NB4 (cell line): ENCODE measurements around the gene IL1RL2.

Experiments used
- DNase-seq: peaks from one replicate; pipeline ENCODE4 v3.0.0; 2010; ENCODE audit warnings: low read depth
- H3K4me3 ChIP-seq: one replicate; pipeline ENCODE4 v1.5.1; 2011; ENCODE audit warnings: mild to moderate bottlenecking, low read depth, low read length, moderate library complexity
- CTCF ChIP-seq: IDR thresholded peaks from one replicate; pipeline ENCODE4 v1.5.1; 2012; ENCODE audit warnings: low read depth, low read length
- MAX ChIP-seq: IDR thresholded peaks from 2 replicates; pipeline ENCODE4 v1.6.1; 2011; ENCODE audit warnings: low read depth, low read length
- MYC ChIP-seq: IDR thresholded peaks from 2 replicates; pipeline ENCODE4 v1.6.1; 2011; ENCODE audit warnings: low read depth, low read length
- POLR2A ChIP-seq: IDR thresholded peaks from 2 replicates; pipeline ENCODE4 v1.6.1; 2011; ENCODE audit warnings: mild to moderate bottlenecking; ENCODE audit not compliant: insufficient read length; ENCODE audit errors: extremely low read depth

IL1RL2 gene

GRCh38 chr2:102179061-102179460, 7.8 kb upstream of the IL1RL2 start:
- no peak overlapping the region for H3K4me3 ChIP-seq
- TF ChIP-seq POLR2A (no peak), CTCF (no peak), MAX (no peak), MYC (no peak)
- DNase-seq = no peak

- TF ChIP-seq POLR2A (no peak), MYC (no peak), CTCF (no peak), MAX (no peak)
- H3K4me3 ChIP-seq = no peak overlapping the region
- DNase-seq = no peak
Observed at GRCh38 chr2:102179788-102180686, 6.8 kb upstream of the IL1RL2 start.

GRCh38 chr2:102180687-102180999, 6.2 kb upstream of the IL1RL2 start:
- DNase-seq = no peak
- H3K4me3 ChIP-seq = no peak overlapping the region
- TF ChIP-seq CTCF (no peak), POLR2A (no peak), MAX (no peak), MYC (no peak)

- no peak for DNase-seq
- no peak overlapping the region for H3K4me3 ChIP-seq
- TF ChIP-seq MAX (no peak), MYC (no peak), CTCF (no peak), POLR2A (no peak)
Observed at GRCh38 chr2:102181376-102181775, 5.4 kb upstream of the IL1RL2 start.

GRCh38 chr2:102181919-102182635, 4.7 kb upstream of the IL1RL2 start:
- TF ChIP-seq POLR2A (no peak), CTCF (no peak), MYC (no peak), MAX (no peak)
- DNase-seq = no peak
- H3K4me3 ChIP-seq = no peak overlapping the region
